BLaER1 (cell line): Measurements from ENCODE around the gene CRTC2.
"Not testable (repeated sequence)": the region's sequence is repeated elsewhere in the genome, so short reads cannot be mapped to it uniquely, and the experiment has no call there.

Source experiments
- H3K27ac ChIP-seq: shearing (Covaris generic); formaldehyde crosslinking; 2 replicates; pipeline ENCODE4 v1.8.1; 2022
- H3K27me3 ChIP-seq: shearing (Covaris generic); formaldehyde crosslinking; 2 replicates; pipeline ENCODE4 v1.8.1; 2022
- H3K36me3 ChIP-seq: shearing (Covaris generic); formaldehyde crosslinking; 2 replicates; pipeline ENCODE4 v1.8.1; 2022
- H3K4me1 ChIP-seq: shearing (Covaris generic); formaldehyde crosslinking; 2 replicates; pipeline ENCODE4 v1.8.1; 2022
- H3K4me2 ChIP-seq: shearing (Covaris generic); formaldehyde crosslinking; 2 replicates; pipeline ENCODE4 v1.8.1; 2022
- H3K4me3 ChIP-seq: shearing (Covaris generic); formaldehyde crosslinking; 2 replicates; pipeline ENCODE4 v1.8.1; 2022
- H3K9ac ChIP-seq: shearing (Covaris generic); formaldehyde crosslinking; 2 replicates; pipeline ENCODE4 v1.8.1; 2022
- H3K9me3 ChIP-seq: shearing (Covaris generic); formaldehyde crosslinking; 2 replicates; pipeline ENCODE4 v1.8.1; 2022
- H4K20me1 ChIP-seq: shearing (Covaris generic); formaldehyde crosslinking; 2 replicates; pipeline ENCODE4 v1.8.1; 2022
- Cebpa-rat ChIP-seq: shearing (Covaris generic); IDR thresholded peaks from 2 replicates; pipeline ENCODE4 v1.8.1; 2022

CRTC2 gene

DNA sequence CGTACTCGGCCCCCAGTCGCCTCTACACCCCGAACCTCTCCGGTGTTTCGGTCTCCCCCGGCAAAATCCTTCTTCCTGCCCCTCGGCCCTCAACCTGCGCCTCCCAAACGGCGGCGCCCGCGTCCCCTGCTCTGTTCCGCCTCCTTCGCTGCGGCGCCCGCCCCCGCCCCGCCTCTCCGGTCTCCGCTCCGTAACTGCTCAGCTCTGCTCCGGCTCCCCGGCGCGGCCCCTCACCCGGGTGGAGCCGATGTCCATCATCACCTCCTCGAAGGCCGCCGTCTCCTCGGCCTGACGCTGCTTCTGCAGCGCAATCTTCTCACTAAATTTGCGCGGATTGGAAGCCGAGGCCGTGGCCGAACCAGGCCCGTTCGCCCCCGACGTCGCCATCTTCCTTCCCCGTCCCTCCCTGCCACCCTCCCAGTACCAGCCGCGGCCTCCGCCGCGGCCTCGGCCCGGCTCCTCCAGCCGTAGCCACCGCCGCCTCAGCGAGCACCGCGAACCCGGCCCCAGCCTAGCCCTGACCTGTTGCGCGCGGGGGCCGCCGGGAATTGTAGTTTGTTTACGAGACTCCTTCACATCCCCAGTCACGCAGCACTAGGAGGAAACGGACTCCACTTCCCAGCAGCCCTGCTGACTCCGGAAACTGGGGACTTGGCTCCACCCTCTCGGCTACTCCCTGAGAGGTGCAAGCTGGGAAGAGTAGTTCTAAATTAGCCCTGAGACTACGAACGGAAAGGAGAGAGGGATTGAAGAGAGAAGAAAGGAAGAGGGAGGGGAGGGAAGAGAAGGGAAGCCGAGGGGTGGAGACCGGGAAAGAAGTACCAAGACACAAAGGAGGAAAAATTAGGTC is at the start of gene CRTC2:
Gene CRTC2, minus strand, starts transcription at position 502 of the 850 bp plus-strand sequence. Its CDS starts 115 bp downstream, at position 387.
- peak within 1 kb of the TSS; percentile 79 for H3K4me3 ChIP-seq
- H3K9me3 ChIP-seq, result no peaks in the 10 kb centered on the region
- H3K27me3 ChIP-seq, result no peaks in the 10 kb centered on the region
- peak within 1 kb of the TSS; percentile 83 for H3K27ac ChIP-seq
- TF ChIP-seq Cebpa-rat, result no peak
- peaks cover 40% of the 10 kb centered on the region for H3K36me3 ChIP-seq
- peaks cover 48% of the 10 kb centered on the region for H4K20me1 ChIP-seq
- H3K4me1 ChIP-seq, result peaks cover 72% of the 10 kb centered on the region
- peak within 1 kb of the TSS; percentile 84 for H3K4me2 ChIP-seq
- H3K9ac ChIP-seq, result peak within 1 kb of the TSS; percentile 86

- Histone ChIP-seq H3K4me2 (no peak overlapping the region), H3K4me1 (no peaks in the 10 kb centered on the region)
These were observed 47.7 kb upstream of the CRTC2 start for GRCh38 chr1:154006136-154006535.

DNA sequence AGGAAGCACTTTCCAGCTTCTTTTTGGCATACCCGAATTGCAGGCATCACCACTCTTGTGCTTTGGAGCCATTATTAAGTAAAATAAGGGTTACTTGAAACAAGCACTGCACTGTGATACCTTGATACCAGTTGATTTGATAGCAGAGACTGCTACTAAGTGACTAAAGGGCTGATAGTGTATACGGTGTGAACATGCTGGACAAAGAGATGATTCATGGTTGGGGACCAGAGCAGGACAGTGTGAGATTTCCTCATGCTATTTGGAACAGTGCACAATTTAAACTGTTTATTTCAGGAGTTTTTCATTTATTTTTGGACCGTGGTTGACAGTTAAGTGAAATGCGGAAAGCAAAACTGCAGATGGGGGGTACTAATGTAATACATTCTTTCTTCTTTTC is 42.0 kb upstream of the CRTC2 start:
- Histone ChIP-seq H3K4me1 (no peaks in the 10 kb centered on the region), H3K27me3 (no peaks in the 10 kb centered on the region), H4K20me1 (no peaks in the 10 kb centered on the region), H3K9ac (no peak overlapping the region), H3K4me2 (no peak overlapping the region), H3K36me3 (peaks cover 9% of the 10 kb centered on the region), H3K9me3 (no peaks in the 10 kb centered on the region), H3K27ac (no peak overlapping the region), H3K4me3 (no peak overlapping the region)
- no peak for TF ChIP-seq Cebpa-rat

More at GRCh38 chr1:154006136-154006535, 47.7 kb upstream of the CRTC2 start:
- Histone ChIP-seq H3K4me3 (no peak overlapping the region), H3K27ac (no peak overlapping the region), H4K20me1 (no peaks in the 10 kb centered on the region), H3K27me3 (no peaks in the 10 kb centered on the region), H3K9ac (no peak overlapping the region), H3K9me3 (no peaks in the 10 kb centered on the region), H3K36me3 (peaks cover 5% of the 10 kb centered on the region; the same call in 1 of the 2 replicates)
- no peak for TF ChIP-seq Cebpa-rat

DNA sequence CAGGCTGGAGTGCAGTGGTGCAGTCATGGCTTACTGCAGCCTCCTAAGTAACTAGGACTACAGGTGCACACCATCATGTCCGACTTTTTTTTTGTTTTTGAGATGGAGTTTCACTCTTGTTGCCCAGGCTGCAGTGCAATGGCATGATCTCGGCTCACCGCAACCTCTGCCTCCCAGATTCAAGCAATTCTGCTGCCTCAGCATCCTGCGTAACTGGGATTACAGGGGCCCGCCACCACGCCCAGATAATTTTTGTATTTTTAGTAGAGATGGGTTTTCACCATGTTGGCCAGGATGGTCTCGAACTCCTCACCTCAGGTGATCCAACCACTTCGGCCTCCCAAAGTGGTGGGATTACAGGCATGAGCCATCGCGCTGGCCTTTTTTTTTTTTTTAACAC is 38.5 kb upstream of the CRTC2 start:
- H3K27ac ChIP-seq, H3K9ac ChIP-seq: not testable (repeated sequence)

DNA sequence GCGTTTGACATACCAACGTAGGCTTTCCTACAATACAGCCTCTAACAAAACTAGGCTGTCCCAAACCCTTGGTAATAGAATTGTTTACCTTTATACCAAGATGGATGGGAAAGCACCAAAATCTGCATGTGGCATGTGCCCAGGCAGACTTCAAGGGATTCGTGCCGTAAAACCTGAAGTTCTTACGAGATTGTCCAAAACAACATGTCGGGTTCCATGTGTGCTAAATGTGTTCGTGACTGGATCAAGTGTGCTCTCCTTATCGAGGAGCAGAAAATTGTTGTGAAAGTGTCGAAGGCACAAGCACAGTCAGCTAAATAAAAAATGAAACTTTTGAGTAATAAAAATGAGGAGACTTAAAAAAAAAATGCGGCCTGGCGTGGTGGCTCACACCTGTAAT is 37.2 kb upstream of the CRTC2 start:
- no peaks in the 10 kb centered on the region for H3K27me3 ChIP-seq
- no peaks in the 10 kb centered on the region for H3K9me3 ChIP-seq
- no peak overlapping the region for H3K27ac ChIP-seq
- no peak overlapping the region for H3K4me3 ChIP-seq
- no peak for TF ChIP-seq Cebpa-rat
- no peak overlapping the region for H3K9ac ChIP-seq
- H4K20me1 ChIP-seq, result peaks cover 25% of the 10 kb centered on the region
- no peak overlapping the region for H3K4me2 ChIP-seq
- peaks cover 24% of the 10 kb centered on the region for H3K4me1 ChIP-seq
- peaks cover 47% of the 10 kb centered on the region for H3K36me3 ChIP-seq

More for the DNA sequence above, 38.5 kb upstream of the CRTC2 start:
- not testable (repeated sequence) for H3K4me3 ChIP-seq, H3K4me2 ChIP-seq, H3K9me3 ChIP-seq, H3K27me3 ChIP-seq
- H4K20me1 ChIP-seq, result peaks cover 19% of the 10 kb centered on the region
- peaks cover 18% of the 10 kb centered on the region for H3K4me1 ChIP-seq
- peaks cover 44% of the 10 kb centered on the region for H3K36me3 ChIP-seq

DNA sequence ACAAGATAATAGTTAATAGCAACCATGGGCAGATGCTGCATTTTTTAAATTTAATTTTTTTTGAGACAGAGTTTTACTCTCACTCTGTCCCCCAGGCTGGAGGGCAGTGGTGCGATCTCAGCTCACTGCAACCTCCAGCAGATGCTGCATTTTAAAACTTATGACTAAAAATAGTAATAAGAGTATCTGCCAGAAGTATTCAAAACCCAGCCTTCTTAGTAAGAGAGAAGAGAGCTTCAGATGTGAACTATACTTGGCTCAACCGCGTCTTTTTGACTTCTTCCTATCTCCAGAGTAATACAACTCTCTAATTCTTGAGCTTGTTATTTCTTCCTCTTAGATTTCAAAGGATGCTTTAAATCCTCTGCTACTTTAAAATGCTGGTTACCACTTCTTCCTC is 36.8 kb upstream of the CRTC2 start:
- TF ChIP-seq Cebpa-rat, result no peak
- H3K27me3 ChIP-seq, result no peaks in the 10 kb centered on the region
- no peak overlapping the region for H3K4me3 ChIP-seq
- H3K9ac ChIP-seq, result no peak overlapping the region
- H3K4me1 ChIP-seq, result peaks cover 25% of the 10 kb centered on the region
- peaks cover 25% of the 10 kb centered on the region for H4K20me1 ChIP-seq
- no peaks in the 10 kb centered on the region for H3K9me3 ChIP-seq
- no peak overlapping the region for H3K27ac ChIP-seq
- H3K36me3 ChIP-seq, result peaks cover 47% of the 10 kb centered on the region
- H3K4me2 ChIP-seq, result no peak overlapping the region

GRCh38 chr1:153991806-153992205 is 33.4 kb upstream of the CRTC2 start:
- Histone ChIP-seq H3K36me3 (peaks cover 47% of the 10 kb centered on the region), H3K27me3 (no peaks in the 10 kb centered on the region), H3K4me1 (peaks cover 42% of the 10 kb centered on the region), H3K9me3 (no peaks in the 10 kb centered on the region), H4K20me1 (peaks cover 25% of the 10 kb centered on the region), H3K4me3 (peak overlapping the region; percentile 85), H3K9ac (peak overlapping the region; percentile 99), H3K27ac (peak overlapping the region; percentile 99), H3K4me2 (peak overlapping the region; percentile 91)
- TF ChIP-seq Cebpa-rat, result no peak

DNA sequence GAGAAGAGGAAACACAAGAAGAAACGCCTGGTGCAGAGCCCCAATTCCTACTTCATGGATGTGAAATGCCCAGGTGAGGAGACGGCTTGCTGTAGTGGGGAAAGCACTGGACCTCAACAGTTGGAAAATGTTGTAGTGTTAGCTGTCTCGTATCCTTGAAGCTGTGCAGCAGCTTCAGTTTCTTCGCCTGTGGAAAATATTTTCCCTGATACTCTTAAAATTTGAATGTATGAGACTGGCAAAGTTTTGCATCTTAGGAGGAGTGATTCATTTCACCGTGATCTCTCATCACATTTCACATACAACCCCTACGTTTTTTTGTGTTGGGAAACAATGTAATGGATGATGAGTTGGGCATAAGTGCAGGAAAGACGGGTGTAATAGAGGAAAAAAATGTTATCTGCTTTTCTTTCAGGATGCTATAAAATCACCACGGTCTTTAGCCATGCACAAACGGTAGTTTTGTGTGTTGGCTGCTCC is 32.8 kb upstream of the CRTC2 start:
- peak overlapping the region; percentile 91 for H3K4me2 ChIP-seq
- peak overlapping the region; percentile 99 for H3K9ac ChIP-seq
- TF ChIP-seq Cebpa-rat, result no peak
- H3K36me3 ChIP-seq, result peaks cover 46% of the 10 kb centered on the region
- no peaks in the 10 kb centered on the region for H3K27me3 ChIP-seq
- H3K4me1 ChIP-seq, result peaks cover 46% of the 10 kb centered on the region
- H3K4me3 ChIP-seq, result peak overlapping the region; percentile 85
- H4K20me1 ChIP-seq, result peaks cover 25% of the 10 kb centered on the region
- peak overlapping the region; percentile 99 for H3K27ac ChIP-seq
- H3K9me3 ChIP-seq, result no peaks in the 10 kb centered on the region

DNA sequence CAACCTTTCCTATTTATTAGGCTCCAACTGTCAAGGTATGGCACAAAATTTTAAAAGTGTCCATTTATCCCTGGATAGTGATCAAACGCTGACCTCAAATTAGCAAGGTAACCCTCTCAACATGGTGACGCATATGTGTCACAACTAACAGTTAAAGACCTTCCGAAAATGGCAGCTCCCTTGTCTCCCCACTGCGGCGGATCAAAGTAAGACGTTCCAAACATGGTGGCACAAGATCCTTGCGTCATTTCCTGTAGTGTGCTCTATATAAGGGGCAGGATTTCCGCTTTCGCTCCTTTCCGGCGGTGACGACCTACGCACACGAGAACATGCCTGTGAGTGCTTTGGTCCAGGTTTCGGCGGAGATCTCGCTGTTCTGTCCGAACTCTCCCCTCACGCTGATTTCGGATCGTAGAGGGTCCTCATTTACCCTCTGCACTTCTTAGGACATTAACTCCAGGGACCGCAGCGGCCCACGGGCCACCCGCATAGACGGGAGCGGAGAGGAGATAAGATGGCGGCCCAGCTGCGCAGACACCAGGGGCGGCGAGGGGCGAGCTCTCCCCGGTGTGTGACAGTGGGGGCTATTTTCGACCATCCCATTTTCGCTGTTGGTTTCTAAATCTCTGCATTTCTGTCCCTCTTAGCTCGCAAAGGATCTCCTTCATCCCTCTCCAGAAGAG is 32.2 kb upstream of the CRTC2 start, which contains the start of gene RPS27:
Gene RPS27, plus strand, starts transcription at position 295 of the 683 bp plus-strand sequence. Its CDS starts 35 bp downstream, at position 330.
- Histone ChIP-seq H3K4me3 (peak within 1 kb of the TSS; percentile 85), H3K4me2 (peak within 1 kb of the TSS; percentile 91), H3K27ac (peak within 1 kb of the TSS; percentile 99), H3K36me3 (peaks cover 40% of the 10 kb centered on the region), H3K27me3 (no peaks in the 10 kb centered on the region), H4K20me1 (peaks cover 25% of the 10 kb centered on the region), H3K9me3 (no peaks in the 10 kb centered on the region), H3K9ac (peak within 1 kb of the TSS; percentile 99), H3K4me1 (peaks cover 51% of the 10 kb centered on the region)
- 0 out of 2 replicates have a peak, but pooled peaks have one; percentile 23 for TF ChIP-seq Cebpa-rat

DNA sequence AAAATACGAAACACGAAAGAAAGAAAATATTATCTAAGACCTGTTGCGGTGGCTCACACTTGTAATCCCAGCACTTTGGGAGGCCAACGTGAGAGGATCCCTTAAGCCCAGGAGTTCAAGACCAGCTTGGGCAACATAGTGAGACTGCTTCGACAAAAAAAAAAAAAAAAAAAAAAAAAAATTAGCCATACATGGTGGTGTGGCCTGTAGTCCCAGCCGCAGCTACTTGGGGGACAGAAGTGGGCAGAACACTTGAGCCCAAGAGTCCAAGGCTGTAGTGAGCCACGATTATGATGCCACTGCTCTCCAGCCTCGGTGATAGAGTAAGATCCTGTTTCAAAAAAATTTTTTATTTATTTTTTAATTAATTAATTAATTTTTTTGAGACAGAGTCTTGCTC is 29.2 kb upstream of the CRTC2 start:
- H3K4me2 ChIP-seq, result peak overlapping the region; percentile 96
- H3K9ac ChIP-seq, result peak overlapping the region; percentile 54
- H3K36me3 ChIP-seq, result peaks cover 10% of the 10 kb centered on the region
- peaks cover 55% of the 10 kb centered on the region for H3K4me1 ChIP-seq
- peak overlapping the region; percentile 66 for H3K27ac ChIP-seq
- no peak for TF ChIP-seq Cebpa-rat
- H3K9me3 ChIP-seq, result no peaks in the 10 kb centered on the region
- H4K20me1 ChIP-seq, result peaks cover 14% of the 10 kb centered on the region
- peak overlapping the region; percentile 66 for H3K4me3 ChIP-seq
- no peaks in the 10 kb centered on the region for H3K27me3 ChIP-seq
